CD4-positive, alpha-beta T cell (primary cell): ENCODE measurements around the gene WDR4. TPM values are rescaled to one million over a fixed set of nuclear protein-coding genes. Genes with fewer than 3 reads are reported as not detected.

ENCODE experiments used
- ATAC-seq: fragments of 200-7000 bp; cut with Tn5 transposase; one replicate; pipeline ENCODE4 v1.10.0; 2022; ENCODE audit warnings: mild to moderate bottlenecking; ENCODE audit not compliant: poor library complexity
- CTCF ChIA-PET: fragments of 350-600 bp; sonication (Branson Sonifier 250); formaldehyde crosslinking; loops from one replicate; lab custom pipeline; 2021; ENCODE audit warnings: antibody characterized with exemption, inconsistent platforms; lab: Charles Lee
- POLR2A ChIA-PET: fragments of 350-600 bp; sonication (Branson Sonifier 250); formaldehyde crosslinking; loops from one replicate; lab custom pipeline; 2021; ENCODE audit warnings: antibody characterized with exemption, inconsistent platforms; lab: Charles Lee
- DNase-seq, 14 experiments: peaks; one replicate each; pipeline ENCODE4 v3.0.0-alpha.2; 2013 to 2020; ENCODE audit warnings: mixed read lengths in 2 of 14
- H3K27ac ChIP-seq, 2 donors: one replicate each; pipeline versions ENCODE4 v1.5.1 to v1.7.0; 2013; ENCODE audit warnings: low read length in 2 of 2, low read depth in 1 of 2, mild to moderate bottlenecking in 1 of 2
- H3K27me3 ChIP-seq, 2 experiments: 1 replicate in 1 of 2; 2 replicates in 1 of 2; pipeline versions ENCODE4 v1.6.1 to v1.7.0; 2013; ENCODE audit warnings: low read length in 2 of 2, control low read depth in 1 of 2, mild to moderate bottlenecking in 1 of 2, moderate library complexity in 1 of 2; ENCODE audit not compliant: insufficient read depth in 2 of 2, control insufficient read depth in 1 of 2
- H3K36me3 ChIP-seq: one replicate; pipeline ENCODE4 v1.6.1; 2013; ENCODE audit warnings: low read length, control low read depth; ENCODE audit not compliant: insufficient read depth
- H3K4me1 ChIP-seq: one replicate; pipeline ENCODE4 v1.6.1; 2013; ENCODE audit warnings: low read length, control low read depth; ENCODE audit not compliant: insufficient read depth
- H3K4me3 ChIP-seq: one replicate; pipeline ENCODE4 v1.5.1; 2013; ENCODE audit warnings: mild to moderate bottlenecking, low read length, moderate library complexity
- H3K9me3 ChIP-seq, 2 experiments: 1 replicate in 1 of 2; 2 replicates in 1 of 2; pipeline versions ENCODE4 v1.6.1 to v1.7.0; 2013; ENCODE audit warnings: low read length in 2 of 2, mild to moderate bottlenecking in 2 of 2, control low read depth in 1 of 2, moderate library complexity in 1 of 2; ENCODE audit not compliant: control insufficient read depth in 1 of 2, insufficient read depth in 1 of 2
- H3K27ac Mint-ChIP-seq: one replicate; pipeline ENCODE4 v1.8.0; 2020; ENCODE audit warnings: mixed read lengths
- H3K27me3 Mint-ChIP-seq: one replicate; pipeline ENCODE4 v1.8.0; 2021; ENCODE audit warnings: mixed read lengths
- H3K36me3 Mint-ChIP-seq: one replicate; pipeline ENCODE4 v1.8.0; 2021; ENCODE audit warnings: low read depth, mixed read lengths
- H3K4me1 Mint-ChIP-seq: one replicate; pipeline ENCODE4 v1.8.0; 2021; ENCODE audit warnings: low read depth, mixed read lengths
- H3K4me3 Mint-ChIP-seq: one replicate; pipeline ENCODE4 v1.8.0; 2020; ENCODE audit warnings: mild to moderate bottlenecking, mixed read lengths
- H3K9me3 Mint-ChIP-seq: one replicate; pipeline ENCODE4 v1.8.0; 2020; ENCODE audit warnings: mixed read lengths
- intact Hi-C, 2 experiments: fragments of 100-400 bp; cut with DNase I in 1 of 2; cut with micrococcal nuclease in 1 of 2; formaldehyde crosslinking; loops; one replicate each; pipeline versions ENCODE4 v1.15.1 to v1.9.0; 2023 to 2025; cut with DNase I, micrococcal nuclease
- total RNA-seq, 174 experiments: library from RNA in 2 of 174; stranded (reverse) in 2 of 174; gene quantifications; one replicate each; pipeline ENCODE4 v1.2.3 and lab custom pipeline; 2021 to 2026
- TF ChIP-seq, protein P1 (sequence below): fragments of 200-600 bp; IDR thresholded peaks from one replicate; pipeline ENCODE4 v1.8.0; 2022; ENCODE audit warnings: antibody characterized with exemption, mild to moderate bottlenecking

Gene WDR4
- total RNA-seq, 2 experiments from 2014 or later: 11.3 to 12.9 TPM

DNA sequence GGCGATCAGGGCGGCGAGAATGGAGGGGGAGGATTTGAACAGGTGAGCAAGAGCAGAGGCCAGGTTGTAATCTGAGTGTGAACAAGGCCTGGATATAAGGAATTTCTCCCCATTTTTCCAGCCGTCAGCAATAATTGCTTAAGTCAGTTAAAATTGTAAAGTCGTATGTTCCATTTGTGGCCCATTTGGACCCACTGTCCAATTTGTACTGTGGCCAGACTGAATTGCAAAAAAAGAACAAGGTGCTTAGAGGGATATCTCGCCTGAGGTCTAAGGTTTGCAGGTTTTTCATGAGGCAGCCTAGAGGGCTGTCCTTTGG lies 45.1 kb upstream of the WDR4 start:
- H3K4me1 Mint-ChIP-seq: peaks cover 22% of the 10 kb centered on the region
- H3K27me3 Mint-ChIP-seq: no peaks in the 10 kb centered on the region
- H3K36me3 Mint-ChIP-seq: no peaks in the 10 kb centered on the region
- Histone ChIP-seq H3K27ac (no peak overlapping the region), H3K4me3 (no peak overlapping the region), H3K36me3 (no peaks in the 10 kb centered on the region), H3K9me3 (no peaks in the 10 kb centered on the region), H3K4me1 (peaks cover 18% of the 10 kb centered on the region), H3K27me3 (no peaks in the 10 kb centered on the region)
- DNase-seq: no peak
- no peak overlapping the region for H3K4me3 Mint-ChIP-seq
- ChIA-PET POLR2A (no interaction called here), CTCF (no interaction called here)
- TF ChIP-seq, protein P1, sequence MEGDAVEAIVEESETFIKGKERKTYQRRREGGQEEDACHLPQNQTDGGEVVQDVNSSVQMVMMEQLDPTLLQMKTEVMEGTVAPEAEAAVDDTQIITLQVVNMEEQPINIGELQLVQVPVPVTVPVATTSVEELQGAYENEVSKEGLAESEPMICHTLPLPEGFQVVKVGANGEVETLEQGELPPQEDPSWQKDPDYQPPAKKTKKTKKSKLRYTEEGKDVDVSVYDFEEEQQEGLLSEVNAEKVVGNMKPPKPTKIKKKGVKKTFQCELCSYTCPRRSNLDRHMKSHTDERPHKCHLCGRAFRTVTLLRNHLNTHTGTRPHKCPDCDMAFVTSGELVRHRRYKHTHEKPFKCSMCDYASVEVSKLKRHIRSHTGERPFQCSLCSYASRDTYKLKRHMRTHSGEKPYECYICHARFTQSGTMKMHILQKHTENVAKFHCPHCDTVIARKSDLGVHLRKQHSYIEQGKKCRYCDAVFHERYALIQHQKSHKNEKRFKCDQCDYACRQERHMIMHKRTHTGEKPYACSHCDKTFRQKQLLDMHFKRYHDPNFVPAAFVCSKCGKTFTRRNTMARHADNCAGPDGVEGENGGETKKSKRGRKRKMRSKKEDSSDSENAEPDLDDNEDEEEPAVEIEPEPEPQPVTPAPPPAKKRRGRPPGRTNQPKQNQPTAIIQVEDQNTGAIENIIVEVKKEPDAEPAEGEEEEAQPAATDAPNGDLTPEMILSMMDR: no peak
- intact Hi-C loops: loop anchor here (1.0 to 5.0 kb wide), 3 partner anchors 48 to 723 kb away; no protein-coding TSS in a partner anchor
- H3K27ac Mint-ChIP-seq: peak overlapping the region; percentile 73
- H3K9me3 Mint-ChIP-seq: no peaks in the 10 kb centered on the region
- no peak for ATAC-seq

DNA sequence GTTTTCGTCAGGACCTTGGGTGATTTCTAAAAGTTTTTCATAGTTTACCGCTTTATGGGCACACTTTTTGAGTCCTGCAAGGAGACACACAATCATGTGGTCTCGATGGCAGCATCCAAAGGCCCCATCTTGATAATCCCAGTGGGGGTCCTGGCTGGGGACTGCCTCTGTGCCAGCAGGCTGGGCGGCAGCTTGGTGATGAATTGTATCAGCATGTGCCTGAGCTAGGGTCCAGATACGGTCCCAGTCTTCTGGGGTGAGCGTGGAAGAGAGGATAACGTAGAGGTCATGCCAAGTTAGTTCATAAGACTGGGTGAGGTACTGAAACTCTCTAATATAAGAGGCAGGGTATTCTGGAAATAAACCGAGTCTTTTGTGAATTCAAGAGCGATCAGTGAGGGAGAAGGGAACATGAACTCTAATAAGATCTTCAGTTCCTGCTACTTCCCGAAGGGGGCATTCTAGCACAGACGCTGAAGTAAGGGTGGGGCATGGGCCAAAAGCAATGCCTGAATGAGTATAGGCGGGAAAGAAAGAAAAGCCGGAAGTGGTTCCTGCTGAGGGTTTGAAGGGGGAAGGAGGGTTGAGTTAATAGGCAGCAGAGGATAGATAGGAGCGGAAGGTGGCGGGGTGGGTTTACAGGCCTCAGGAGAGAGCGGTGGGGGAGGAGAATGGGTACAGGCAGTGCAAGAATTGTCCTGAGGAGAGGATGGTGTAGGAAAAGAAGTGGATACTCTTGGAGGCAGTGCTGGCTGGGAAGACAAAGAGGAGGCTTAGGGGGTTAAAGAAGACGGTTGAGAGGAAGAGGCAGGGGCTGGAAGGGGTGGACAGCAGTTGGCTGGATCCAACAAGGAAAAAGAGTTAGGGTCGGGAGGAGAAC lies 44.5 kb upstream of the WDR4 start:
- POLR2A ChIA-PET: no interaction called here

DNA sequence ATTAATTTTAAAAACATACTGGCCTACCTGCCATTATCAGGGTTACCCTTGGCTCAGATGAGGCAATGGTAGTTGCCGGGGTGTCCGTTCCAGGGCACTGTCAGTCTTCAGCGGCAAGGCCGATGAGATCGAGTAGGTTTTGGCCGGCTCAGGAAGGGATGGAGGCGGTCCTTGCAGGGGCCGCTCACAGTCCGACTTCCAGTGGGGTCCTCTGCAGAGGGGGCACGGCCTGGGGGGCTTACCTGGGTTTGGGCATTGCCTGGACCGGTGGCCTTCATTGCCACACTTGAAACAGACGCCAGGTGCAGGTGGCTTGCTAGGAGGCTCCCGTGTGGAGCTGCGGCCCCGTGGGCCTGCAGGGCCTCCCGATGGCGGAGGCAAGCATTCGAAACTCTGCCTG lies 43.6 kb upstream of the WDR4 start:
- DNase-seq (peak in 1 of 14 experiments; percentile 20), ATAC-seq (no peak)
- Histone ChIP-seq H3K9me3 (no peaks in the 10 kb centered on the region), H3K36me3 (no peaks in the 10 kb centered on the region), H3K4me3 (no peak overlapping the region), H3K4me1 (peaks cover 18% of the 10 kb centered on the region), H3K27ac (no peak overlapping the region), H3K27me3 (no peaks in the 10 kb centered on the region)
- ChIA-PET CTCF (no interaction called here), POLR2A (no interaction called here)
- no peaks in the 10 kb centered on the region for H3K9me3 Mint-ChIP-seq
- no peak overlapping the region for H3K27ac Mint-ChIP-seq
- no peaks in the 10 kb centered on the region for H3K27me3 Mint-ChIP-seq
- intact Hi-C loops: loop anchor here in 1 of 2 experiments (5.0 kb wide), 1 partner anchor 724 kb away; no protein-coding TSS in a partner anchor
- TF ChIP-seq, protein P1: no peak
- H3K36me3 Mint-ChIP-seq: no peaks in the 10 kb centered on the region
- no peak overlapping the region for H3K4me3 Mint-ChIP-seq
- H3K4me1 Mint-ChIP-seq: peaks cover 22% of the 10 kb centered on the region

More for the DNA sequence above, 44.5 kb upstream of the WDR4 start:
- Mint-ChIP-seq H3K4me3 (peak overlapping the region; percentile 72), H3K36me3 (no peaks in the 10 kb centered on the region), H3K9me3 (no peaks in the 10 kb centered on the region), H3K4me1 (peaks cover 22% of the 10 kb centered on the region), H3K27me3 (no peaks in the 10 kb centered on the region), H3K27ac (peak overlapping the region; percentile 73)
- Histone ChIP-seq H3K27me3 (no peaks in the 10 kb centered on the region), H3K27ac (no peak overlapping the region), H3K4me1 (peaks cover 18% of the 10 kb centered on the region), H3K4me3 (no peak overlapping the region), H3K9me3 (no peaks in the 10 kb centered on the region), H3K36me3 (no peaks in the 10 kb centered on the region)
- CTCF ChIA-PET: no interaction called here
- ATAC-seq (peak; percentile 77), DNase-seq (peak; percentile 33 to 85 (median 54))
- intact Hi-C loops: loop anchor here (1.0 to 5.0 kb wide), 3 partner anchors 49 to 724 kb away; no protein-coding TSS in a partner anchor
- TF ChIP-seq, protein P1: peak; percentile 71
